Glutamatergic neuron (in vitro differentiated cells): Measurements from ENCODE around the gene ADGRF1. TPM values are rescaled to one million over a fixed set of nuclear protein-coding genes. Genes with fewer than 3 reads are reported as not detected.
"Not testable (repeated sequence)": the region's sequence is repeated elsewhere in the genome, so short reads cannot be mapped to it uniquely, and the experiment has no call there.

Experiments used
- DNase-seq: peaks from one replicate; pipeline ENCODE4 v3.0.0; 2022
- H3K27ac Mint-ChIP-seq: one replicate; pipeline ENCODE4 v1.8.0; 2020; ENCODE audit warnings: mild to moderate bottlenecking, mixed read lengths, inconsistent platforms; ENCODE audit not compliant: unreplicated experiment
- H3K27me3 Mint-ChIP-seq: one replicate; pipeline ENCODE4 v1.8.0; 2020; ENCODE audit warnings: mild to moderate bottlenecking, moderate library complexity, mixed read lengths, inconsistent platforms; ENCODE audit not compliant: unreplicated experiment
- H3K36me3 Mint-ChIP-seq: one replicate; pipeline ENCODE4 v1.8.0; 2020; ENCODE audit warnings: mild to moderate bottlenecking, mixed read lengths, inconsistent platforms; ENCODE audit not compliant: unreplicated experiment
- H3K4me1 Mint-ChIP-seq: one replicate; pipeline ENCODE4 v1.8.0; 2020; ENCODE audit warnings: mild to moderate bottlenecking, low read depth, mixed read lengths, inconsistent platforms; ENCODE audit not compliant: unreplicated experiment
- H3K4me3 Mint-ChIP-seq: one replicate; pipeline ENCODE4 v1.8.0; 2020; ENCODE audit warnings: mild to moderate bottlenecking, mixed read lengths, inconsistent platforms; ENCODE audit not compliant: unreplicated experiment
- H3K9me3 Mint-ChIP-seq: one replicate; pipeline ENCODE4 v1.8.0; 2020; ENCODE audit warnings: mild to moderate bottlenecking, moderate library complexity, mixed read lengths, inconsistent platforms; ENCODE audit not compliant: unreplicated experiment
- CTCF ChIP-seq: fragments of 200-600 bp; sonication (generic); IDR thresholded peaks from one replicate; pipeline ENCODE4 v1.5.0; 2021; ENCODE audit not compliant: partially characterized antibody, unreplicated experiment
- total RNA-seq: library from RNA; stranded (reverse); fragmentation: NEBNext Ultra II Directional; extraction: Animal tissue kit (Norgen Biotek cat#: 25700); gene quantifications from one replicate; pipeline ENCODE4 v1.2.1, GENCODE V29; 2021; ENCODE audit not compliant: unreplicated experiment

Gene ADGRF1
- total RNA-seq, 1 donor from 2014 or later, result not detected

DNA sequence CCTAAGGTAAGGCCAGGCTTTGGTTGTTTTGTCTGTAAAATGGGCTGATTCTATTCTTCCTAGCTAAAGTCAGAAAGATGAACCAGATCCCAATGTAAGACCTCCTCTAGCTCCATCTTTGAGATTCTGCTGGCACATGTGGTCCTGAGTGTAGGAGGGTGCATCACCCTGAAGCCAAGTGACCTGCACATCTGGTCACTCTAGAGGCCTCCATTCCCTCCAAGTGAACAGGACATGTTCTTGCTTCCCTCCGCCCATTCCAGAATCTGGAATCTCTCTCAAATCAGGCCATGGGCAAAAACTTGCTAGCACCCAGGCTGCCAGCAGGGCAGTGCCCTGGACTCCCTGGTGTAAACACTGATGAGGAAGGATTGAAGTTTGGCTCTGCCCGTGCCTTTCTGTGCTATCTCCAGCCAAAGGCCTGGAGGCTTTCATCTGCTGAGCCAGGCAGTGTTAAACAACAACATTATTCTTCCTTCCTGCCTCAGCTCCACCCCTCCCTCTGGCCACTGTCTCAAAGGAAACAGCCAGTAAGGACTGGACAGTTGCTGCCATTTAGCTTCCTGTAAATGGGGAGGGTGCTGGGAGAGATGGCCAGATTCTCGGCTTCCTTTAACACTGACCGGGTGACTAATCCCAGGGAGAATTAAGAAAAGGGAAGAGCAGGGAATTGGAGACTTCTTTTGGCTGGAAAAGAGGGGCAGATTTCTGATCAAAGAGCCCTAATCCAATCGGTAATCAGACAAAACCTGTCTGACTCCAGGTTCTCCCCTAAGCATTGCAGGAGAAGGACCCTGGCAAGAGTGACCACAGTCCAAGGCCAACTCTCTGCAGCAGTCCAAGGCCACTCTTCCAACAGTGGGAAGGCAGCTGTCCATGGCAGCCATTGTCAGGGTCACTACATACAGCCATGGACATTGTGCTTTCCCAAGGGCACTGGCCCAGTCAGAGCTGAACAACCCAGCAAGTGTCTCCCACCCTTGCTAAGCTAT lies 19.5 kb upstream of the ADGRF1 start:
- Mint-ChIP-seq H3K36me3 (no peaks in the 10 kb centered on the region), H3K27me3 (peaks cover 2% of the 10 kb centered on the region), H3K4me3 (no peak overlapping the region), H3K9me3 (no peaks in the 10 kb centered on the region), H3K4me1 (no peaks in the 10 kb centered on the region), H3K27ac (no peak overlapping the region)
- TF ChIP-seq CTCF, result no peak
- no peak for DNase-seq

DNA sequence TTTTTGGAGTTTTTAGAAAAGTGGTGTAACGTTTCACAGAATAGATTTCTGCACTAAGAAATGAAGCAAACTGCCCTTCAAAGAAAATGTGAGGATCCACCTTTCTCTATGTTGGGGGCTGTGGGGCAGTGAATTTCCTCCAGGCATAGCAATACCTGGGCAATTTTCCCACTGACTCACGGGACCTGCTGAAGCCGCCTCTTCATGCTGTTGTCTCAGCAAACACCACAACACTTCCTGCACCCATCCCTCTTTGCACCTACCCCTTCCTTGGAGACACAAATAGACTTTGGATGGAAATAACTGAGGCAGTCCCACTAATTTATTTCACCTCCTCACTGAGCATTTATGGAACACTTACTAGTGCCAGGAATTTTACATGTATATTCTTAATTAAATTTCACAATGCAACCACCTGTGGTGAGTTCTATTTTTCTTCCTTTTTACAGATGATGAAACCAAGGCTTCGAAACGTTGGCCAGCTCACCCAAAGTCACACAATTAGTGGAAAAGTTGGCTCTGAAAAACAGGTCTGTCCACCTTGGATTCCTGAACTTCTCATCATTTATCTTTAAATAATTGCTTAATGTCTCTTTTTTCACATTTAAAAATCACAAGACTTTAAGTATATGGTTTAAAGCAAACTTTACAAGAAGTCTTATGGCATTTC lies 17.2 kb upstream of the ADGRF1 start:
- Mint-ChIP-seq H3K36me3 (no peaks in the 10 kb centered on the region), H3K4me1 (no peaks in the 10 kb centered on the region), H3K9me3 (no peaks in the 10 kb centered on the region), H3K27ac (no peak overlapping the region), H3K27me3 (peaks cover 2% of the 10 kb centered on the region), H3K4me3 (no peak overlapping the region)
- TF ChIP-seq CTCF, result no peak
- DNase-seq, result no peak

DNA sequence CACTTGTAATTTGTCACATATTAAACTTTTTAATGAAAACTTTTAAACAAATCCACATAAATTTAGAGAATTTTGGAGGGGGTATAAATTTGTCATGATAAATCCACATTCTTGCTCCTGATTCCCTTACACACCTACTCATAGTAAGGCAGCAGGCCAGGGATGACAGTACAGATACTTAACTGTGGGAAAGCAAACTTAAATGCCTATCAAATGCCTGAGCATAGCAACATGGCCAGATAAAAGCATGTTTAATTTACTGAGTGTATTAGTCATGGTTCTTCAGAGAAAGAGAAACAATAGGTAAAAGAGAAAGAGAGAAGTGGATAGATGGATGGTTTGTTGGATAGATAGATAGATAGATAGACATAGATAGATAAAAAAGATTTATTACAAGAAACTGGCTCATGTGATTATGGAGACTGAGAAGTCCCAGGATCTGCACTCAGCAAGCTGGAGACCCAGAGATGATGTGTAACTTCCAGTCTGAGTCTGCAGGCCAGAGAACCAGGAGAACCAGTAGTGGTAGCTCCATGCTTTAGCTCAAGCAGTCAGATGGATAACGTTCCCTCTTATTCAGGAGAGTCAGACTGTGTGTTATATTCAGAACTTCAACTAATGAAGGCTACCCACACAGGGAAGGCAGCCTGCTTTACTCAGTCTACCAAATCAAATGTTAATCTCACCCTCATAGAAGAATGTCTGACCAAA lies 15.9 kb upstream of the ADGRF1 start:
- DNase-seq, result no peak
- Mint-ChIP-seq H3K4me1 (no peaks in the 10 kb centered on the region), H3K27ac (no peak overlapping the region), H3K9me3 (no peaks in the 10 kb centered on the region), H3K36me3 (no peaks in the 10 kb centered on the region), H3K4me3 (no peak overlapping the region), H3K27me3 (no peaks in the 10 kb centered on the region)
- TF ChIP-seq CTCF, result no peak

- no peaks in the 10 kb centered on the region for H3K36me3 Mint-ChIP-seq
- H3K27me3 Mint-ChIP-seq, result no peaks in the 10 kb centered on the region
- no peak overlapping the region for H3K27ac Mint-ChIP-seq
- H3K4me3 Mint-ChIP-seq, result no peak overlapping the region
- no peak for DNase-seq
- no peaks in the 10 kb centered on the region for H3K4me1 Mint-ChIP-seq
- H3K9me3 Mint-ChIP-seq, result no peaks in the 10 kb centered on the region
- TF ChIP-seq CTCF, result no peak
These were observed 14.7 kb upstream of the ADGRF1 start for GRCh38 chr6:47056832-47057231.

DNA sequence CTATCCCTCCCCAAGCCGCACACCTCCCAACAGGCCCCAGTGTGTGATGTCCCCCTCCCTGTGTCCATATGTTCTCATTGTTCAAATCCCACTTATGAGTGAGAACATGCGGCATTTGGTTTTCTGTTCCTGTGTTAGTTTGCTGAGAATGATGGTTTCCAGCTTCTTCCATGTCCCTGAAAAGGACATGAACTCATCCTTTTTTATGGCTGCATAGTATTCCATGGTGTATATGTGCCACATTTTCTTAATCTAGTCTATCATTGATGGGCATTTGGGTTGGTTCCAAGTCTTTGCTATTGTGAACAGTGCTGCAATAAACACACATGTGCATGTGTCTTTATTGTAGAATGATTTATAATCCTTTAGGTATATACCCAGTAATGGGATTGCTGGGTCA lies 12.2 kb upstream of the ADGRF1 start:
- H3K4me3 Mint-ChIP-seq, DNase-seq, H3K27me3 Mint-ChIP-seq: not testable (repeated sequence)

More for the DNA sequence above, 12.2 kb upstream of the ADGRF1 start:
- H3K4me1 Mint-ChIP-seq, H3K36me3 Mint-ChIP-seq, H3K9me3 Mint-ChIP-seq, H3K27ac Mint-ChIP-seq: not testable (repeated sequence)
